GM19025 (cell line): Measurements from ENCODE around the gene TEAD1.
A peak's percentile ranks its signal among the peaks of the same experiment; 100 is the strongest.

Experiments used
- ATAC-seq: cut with Tn5 transposase; IDR thresholded peaks from one replicate; pipeline ENCODE4 v1.9.1; 2021; ENCODE audit warnings: mild to moderate bottlenecking, low read depth, moderate library complexity; ENCODE audit not compliant: unreplicated experiment

The TEAD1 gene

DNA sequence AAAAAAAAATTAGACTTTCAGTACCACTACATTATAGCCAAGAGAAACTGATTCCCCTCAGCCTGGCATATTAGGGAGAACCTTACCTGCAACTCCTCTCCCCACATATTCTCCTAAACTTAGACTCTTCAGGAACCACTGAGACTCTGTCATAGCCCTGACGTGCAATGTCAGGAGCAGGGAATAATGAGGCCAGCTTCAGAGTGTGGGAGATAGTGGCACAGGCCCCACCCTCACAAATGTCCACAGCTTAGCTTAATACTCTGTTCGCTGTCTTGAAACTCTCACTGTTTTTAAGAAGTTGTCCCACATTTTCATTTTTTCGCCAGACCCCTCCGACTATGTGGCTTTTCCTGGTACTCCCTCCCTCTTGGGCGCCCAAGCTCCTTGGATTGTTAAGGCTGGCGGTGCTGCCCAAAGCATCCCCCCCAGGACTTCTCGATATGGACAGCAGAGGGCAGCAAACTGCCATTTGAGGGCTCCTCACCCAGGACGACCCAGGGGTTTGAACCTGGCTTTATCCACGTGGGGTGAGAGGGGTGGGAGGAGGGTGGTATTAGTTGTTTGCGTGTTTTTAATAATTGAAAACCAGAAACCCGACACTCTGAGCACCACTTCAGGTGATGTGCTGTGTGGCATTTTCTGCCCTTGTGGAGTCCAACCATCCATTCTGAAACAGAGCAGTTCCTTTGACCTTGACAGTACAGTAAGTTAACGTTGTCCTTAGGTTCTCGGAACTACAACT, 289.7 kb downstream of the TEAD1 start:
- peak; percentile 76 for ATAC-seq

DNA sequence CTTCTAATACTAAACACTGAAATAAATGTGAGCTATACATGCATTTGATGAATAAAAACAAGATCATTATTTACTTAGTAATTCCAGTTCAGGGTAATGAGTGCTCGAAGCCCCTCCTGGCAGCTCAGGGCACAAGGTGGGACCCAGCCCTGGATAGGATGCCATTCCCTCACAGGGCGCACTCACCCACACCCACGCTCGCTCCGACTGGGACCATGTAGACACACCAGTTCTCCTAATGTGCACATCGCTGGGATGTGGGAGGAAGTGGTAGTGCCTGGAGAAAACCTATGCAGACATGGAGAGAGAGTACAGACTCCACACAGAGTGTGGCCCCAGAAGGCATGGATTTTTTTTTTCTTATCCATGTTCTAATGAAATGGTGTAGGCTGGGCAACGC, 290.4 kb downstream of the TEAD1 start:
- ATAC-seq: no peak

DNA sequence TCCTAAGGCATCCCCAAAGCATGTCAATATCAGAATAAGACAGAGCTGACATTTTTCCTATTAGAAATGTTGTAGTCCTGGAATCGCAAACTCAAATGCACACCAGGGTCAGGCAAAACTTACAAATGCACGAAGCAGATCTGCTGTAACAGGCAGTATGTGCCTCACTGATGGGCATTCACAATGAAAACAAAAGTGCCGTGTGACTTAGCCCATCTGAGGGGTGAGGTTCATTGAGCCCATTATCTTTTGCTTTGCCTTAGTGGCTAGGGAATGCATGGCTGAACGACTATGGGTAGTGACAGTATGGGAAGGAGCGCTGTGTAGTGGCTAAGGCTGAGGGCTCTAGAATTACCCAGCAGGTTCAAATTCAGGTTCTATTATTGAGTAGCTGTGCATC, 291.8 kb downstream of the TEAD1 start:
- ATAC-seq: no peak

DNA sequence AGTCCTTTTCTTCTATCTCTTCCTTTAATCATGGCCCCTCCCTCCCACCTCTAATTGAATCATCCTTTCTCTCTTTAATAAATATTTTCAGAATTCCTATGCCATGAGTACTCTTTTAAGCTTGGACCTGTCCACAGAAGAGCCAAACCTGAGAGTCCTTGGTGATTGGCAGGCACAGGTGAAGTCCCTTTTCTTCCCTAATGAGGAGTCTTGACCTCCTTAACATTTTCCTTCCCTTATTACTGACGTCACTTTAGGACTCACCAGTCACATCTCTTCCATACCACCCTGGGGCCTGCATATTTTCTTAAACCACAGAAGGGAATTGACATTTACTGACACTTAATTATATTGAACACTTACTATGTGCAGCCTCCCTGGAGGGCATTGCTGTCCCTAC, 293.9 kb downstream of the TEAD1 start:
- no peak for ATAC-seq

DNA sequence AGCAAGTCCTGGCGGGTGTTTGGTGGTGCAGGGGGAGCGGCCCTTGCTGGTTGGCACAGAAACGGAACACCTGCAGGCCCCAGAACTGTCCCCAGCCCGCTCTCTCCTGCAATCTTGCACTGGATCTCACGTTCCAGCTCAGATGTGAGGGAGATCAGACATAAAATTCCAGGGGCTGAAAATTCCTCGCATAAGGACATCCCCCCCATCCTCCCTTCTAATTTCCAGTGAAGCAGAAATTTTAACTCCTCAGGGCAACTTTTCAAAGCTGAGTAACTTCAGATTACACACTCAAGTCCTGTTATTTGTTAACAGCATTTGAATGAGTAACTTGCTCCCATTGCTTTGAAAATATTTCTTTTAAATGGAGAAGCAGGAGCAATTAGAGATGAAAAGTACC, 294.6 kb downstream of the TEAD1 start:
- no peak for ATAC-seq

DNA sequence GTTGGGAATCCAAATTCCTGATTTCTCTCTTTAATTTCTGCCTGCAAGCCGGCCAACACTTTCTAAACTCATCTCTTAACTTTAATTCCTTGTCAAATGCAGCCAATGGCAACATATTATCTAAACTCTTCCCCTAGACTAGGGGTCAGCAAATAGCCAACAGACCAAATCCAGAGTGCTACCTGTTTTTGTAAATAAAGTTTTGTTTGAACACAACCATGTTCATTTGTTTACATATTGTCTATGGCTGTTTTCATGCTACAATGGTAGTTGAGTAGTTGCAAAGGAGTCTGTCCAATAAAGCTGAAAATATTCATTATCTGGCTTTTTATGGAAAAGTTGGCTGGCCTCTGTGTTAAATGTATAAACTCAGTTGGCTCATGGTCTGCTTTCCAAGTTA, 297.7 kb downstream of the TEAD1 start:
- no peak for ATAC-seq

DNA sequence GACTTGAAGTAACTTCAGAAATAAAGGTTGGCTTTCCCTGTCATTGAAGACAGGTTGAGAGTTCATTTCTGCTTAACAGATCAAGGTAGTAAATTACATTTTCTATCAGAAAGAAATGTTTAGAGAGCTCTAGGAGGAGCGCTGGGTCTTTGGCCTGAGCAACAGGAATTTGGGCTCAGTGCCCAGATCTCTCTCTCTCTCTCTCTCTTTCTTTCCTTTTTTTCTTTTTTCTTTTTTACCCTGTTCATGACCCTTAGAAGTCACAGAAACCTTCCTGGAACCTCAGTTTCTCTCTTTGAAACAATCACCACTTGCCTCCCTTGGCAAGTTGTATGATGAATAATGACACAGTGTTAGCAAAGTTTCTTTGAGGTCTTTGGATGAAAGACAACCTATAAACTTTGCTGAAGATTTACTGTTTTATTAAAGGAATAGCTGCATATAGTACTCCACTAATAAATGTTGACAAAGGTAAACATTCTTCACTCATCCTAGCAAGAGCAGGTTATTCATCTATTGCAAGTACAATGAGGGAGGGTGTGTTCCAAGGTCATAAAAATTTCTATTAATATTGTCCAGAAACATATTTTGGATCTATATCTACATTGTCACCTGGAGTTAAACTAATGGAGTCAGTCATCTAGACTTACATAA, 299.4 kb downstream of the TEAD1 start:
- ATAC-seq: no peak

DNA sequence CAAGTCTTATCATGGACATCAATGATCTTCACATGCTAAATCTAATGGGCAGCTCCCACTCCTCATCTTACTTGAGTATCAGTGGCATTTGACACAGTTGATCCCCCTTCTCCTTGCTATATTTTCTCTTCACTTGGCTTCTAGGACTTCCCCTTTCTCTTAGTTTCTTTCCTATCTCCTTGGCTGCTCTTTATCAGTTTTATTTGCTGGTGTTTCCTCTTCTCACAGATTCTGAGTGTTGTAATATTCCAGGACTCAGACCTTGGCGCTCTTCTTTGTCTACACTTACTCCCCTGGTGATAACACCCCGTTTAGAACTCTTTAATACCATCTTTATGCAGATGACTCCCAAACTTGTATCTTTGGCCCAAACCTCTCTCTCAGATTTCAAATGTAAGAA, 301.0 kb downstream of the TEAD1 start:
- no peak for ATAC-seq

DNA sequence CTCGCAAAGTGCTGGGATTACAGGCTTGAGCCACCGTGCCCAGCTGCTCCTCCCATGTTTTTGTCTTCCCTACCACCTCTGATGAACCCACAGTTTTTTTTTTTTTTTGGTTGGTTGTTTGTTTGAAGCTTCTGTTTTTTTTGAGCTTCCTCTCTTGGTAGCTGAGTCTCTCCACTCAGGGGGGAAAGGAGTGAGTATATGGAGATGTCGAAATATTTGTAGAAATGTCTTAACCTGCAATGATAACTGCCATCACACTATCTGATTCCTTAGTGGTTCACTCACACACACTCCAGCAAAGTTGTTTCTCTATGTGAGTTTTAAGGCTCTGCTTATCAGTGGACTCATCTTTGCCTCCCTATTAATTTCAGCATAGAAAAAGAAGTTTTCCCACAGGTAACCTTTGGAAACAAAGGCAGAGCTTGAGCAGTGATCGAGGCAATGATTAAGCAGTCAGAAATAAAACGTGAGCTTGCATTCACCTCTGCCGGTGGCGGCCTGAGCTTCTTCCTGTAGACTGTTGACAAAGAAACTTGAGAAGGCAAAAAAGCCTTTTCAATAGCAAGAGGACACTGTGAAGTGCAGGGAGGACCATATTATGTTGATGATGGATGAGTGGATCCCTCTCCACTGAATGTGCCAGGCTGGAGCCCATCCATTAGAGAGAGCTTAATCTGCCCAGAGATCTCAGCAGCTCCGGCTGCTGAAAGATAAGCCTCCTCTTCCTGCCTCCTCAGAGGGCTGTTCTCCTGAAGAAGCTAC, 305.9 kb downstream of the TEAD1 start:
- no peak for ATAC-seq

DNA sequence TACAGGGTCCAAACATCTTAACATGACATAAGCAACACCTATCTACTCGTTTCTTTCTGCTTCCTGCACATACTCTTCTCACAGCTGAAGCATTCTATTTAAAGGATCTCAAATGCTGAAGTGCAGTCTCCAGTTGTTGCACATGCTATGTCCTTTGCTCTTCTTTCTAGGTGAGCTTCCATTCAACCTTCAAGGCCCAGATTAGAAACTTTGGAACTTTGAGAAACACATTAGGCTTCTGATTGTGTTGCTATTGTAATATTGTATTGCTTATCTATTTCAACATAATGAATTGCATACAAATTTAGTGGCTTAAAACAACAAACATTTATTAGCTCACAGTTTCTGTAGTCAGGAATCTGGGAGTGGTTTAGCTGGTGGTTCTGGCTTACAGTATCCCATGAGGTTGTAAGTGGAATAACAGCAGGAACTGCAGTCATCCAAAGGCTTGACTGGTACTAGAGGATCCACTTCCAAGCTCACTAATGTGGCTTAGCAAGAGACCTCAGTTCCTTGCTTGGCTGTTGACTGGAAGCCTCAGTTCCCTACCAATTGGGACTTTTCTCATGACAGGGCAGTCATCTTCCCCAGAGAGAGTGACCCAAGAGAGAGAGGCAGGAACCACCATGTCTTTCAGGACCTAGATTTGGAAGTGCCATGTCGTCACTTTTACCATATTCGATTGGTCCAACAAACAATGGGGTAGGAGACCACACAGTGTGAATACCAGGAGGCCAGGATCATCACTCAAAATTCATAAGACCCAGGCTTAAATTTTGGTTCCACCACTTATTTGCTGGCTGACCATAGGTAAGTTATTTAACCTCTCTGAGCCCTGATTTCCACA, 307.7 kb downstream of the TEAD1 start:
- ATAC-seq: no peak

DNA sequence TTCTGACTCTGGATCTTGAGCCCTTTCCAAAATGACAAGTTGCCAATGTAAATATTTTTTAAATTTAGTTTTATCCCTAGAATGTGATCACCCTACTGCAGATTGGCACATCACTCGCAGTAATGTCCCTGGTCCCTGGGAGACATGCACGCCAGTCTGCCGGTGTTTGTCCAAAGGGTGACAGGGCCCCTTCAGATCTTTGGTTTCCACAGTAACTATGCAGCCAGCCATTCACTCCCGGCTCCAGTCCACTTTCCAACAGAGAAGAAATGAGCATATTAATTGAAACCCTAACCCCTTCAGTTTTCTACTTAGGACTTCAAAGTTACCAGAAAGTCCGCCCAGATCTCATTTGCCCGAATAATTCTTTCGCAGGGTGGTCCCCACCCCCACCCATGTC, 309.1 kb downstream of the TEAD1 start:
- ATAC-seq: no peak

DNA sequence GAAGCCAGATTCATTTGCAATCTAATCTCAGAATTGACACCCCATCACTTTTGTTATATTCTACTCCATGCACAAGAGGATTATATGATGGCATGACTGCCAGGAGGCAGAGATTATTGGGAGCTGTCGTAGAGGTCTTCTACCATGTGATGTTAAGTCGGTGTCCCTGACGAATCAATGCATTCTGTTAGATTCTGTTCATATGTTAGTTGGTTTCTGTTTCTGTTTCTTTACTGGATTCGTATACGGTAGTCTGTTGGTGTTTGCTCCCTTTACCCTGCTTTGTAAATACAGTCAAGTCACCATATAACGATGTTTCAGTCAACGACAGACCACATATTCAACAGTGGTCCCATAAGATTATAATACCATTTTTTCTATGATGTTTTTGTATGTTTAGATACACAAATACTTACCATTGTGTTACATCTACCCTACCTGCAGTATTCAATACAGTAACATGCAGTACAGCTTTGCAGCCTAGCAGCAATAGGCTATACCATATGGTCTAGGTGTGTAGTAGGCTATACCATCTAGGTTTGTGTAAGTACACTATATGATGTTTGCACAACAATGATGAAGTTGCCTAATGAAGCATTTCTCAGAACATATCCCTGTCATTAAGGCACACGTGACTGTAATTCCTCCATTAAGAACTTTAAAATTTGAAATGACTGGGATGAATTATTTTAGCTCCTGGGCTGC, 312.1 kb downstream of the TEAD1 start:
- no peak for ATAC-seq

DNA sequence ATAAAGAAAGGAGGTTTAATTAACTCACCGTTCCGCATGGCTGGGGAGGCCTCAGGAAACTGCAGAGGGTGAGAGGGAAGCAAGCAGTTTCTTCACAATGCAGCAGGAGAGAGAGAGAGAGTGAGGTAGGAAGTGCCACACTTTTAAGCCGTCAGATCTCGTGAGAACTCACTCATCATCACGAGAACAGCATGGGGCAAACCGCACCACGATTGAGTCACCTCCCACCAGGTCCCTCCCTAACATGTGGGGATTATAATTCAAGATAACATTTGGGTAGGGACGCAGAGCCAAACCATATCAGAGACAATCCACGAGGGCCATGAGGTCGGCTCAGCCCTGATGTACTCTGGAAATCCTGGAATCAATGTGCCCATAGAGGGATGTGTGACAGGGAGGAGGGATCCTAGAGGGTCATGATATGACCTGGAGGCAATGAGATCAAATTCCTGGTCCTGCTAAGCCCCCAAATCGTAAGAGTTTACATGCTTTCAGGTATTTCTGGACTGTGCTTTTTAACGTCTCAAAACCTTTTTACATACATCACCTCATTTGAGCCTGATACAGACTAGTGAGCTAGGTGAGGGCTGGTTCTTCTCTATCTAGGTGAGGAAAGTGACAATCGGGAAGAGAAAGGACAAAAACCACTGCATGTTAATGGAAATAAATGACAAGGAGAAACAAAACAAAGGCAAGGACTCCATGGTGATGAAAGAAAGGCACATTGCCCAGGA, 315.4 kb downstream of the TEAD1 start:
- ATAC-seq: no peak

DNA sequence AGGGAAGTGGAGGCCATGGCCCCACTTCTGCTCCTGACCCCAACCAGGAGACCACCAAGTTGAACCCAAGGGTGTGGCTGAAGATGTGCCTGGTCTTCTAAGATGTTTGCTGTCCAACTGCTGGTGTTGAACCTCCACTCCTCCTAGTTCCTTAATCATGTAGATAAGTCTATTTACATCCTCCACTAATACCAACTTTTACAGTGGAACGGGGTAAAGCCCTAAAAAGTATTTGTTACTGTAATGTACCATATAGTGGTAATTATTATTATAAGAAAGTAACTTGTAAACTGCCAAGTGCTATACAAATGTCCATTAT, 315.9 kb downstream of the TEAD1 start:
- ATAC-seq: no peak

DNA sequence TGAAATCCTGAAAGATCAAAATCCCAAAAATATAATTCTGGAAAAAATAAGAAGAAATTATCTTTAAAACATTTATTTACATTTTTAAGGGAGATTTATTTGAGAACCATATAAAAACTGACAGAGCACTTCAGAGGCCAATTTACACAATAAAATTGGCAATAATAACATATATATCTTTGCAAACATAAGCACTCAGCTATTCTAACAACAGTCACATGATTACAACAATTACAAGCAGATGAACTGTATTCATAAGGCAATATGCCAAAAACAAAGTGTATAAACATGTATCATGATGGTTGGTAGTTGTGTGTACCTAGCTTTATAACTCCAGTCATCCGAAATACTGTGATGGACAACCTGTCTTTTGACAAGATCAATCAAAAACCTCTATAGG, 317.2 kb downstream of the TEAD1 start:
- ATAC-seq: no peak

DNA sequence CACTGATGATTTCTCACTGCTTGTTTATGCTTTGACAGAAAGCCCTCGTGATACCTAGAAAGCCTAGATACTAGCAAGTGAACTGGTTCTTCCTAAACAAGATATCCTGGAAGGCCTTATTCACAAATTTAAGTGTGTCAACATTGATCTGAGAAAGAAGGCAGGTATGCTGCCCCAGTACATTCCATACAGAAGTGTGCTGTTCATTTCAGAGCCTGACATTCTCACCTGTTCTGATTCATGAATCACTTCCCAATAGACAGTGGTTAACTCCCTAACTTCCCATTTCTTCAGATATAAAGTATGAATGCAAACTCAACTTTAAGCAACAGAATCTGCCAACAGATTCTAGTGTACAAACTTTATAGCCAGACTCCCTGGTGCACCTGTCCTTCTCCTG, 319.4 kb downstream of the TEAD1 start:
- ATAC-seq: no peak
